T-helper 1 cell treated with Interleukin-12 subunit alpha and Interleukin-12 subunit beta and Interleukin-4 antibody, amounts not matched to agents 30 μg/mL and 1 μg/mL, for 36 hours (primary cell): ENCODE results near the gene ZNF836.
A peak's percentile ranks its signal among the peaks of the same experiment; 100 is the strongest.

ENCODE experiments used
- H3K27ac Mint-ChIP-seq: one replicate; pipeline ENCODE4 v1.8.0; 2021; ENCODE audit warnings: mild to moderate bottlenecking, mixed read lengths
- H3K27me3 Mint-ChIP-seq: one replicate; pipeline ENCODE4 v1.8.0; 2021; ENCODE audit warnings: low read depth, mixed read lengths
- H3K36me3 Mint-ChIP-seq: one replicate; pipeline ENCODE4 v1.8.0; 2021; ENCODE audit warnings: low read depth, mixed read lengths
- H3K4me1 Mint-ChIP-seq: one replicate; pipeline ENCODE4 v1.8.0; 2021; ENCODE audit warnings: low read depth, mixed read lengths
- H3K4me3 Mint-ChIP-seq: one replicate; pipeline ENCODE4 v1.8.0; 2021; ENCODE audit warnings: mild to moderate bottlenecking, moderate library complexity, mixed read lengths
- H3K9me3 Mint-ChIP-seq: one replicate; pipeline ENCODE4 v1.8.0; 2021; ENCODE audit warnings: mixed read lengths

The ZNF836 gene

GRCh38 chr19:52196256-52196967 is 25.0 kb upstream of the ZNF836 start:
- no peak overlapping the region for H3K27ac Mint-ChIP-seq
- no peaks in the 10 kb centered on the region for H3K9me3 Mint-ChIP-seq
- peaks cover 22% of the 10 kb centered on the region for H3K4me1 Mint-ChIP-seq
- no peaks in the 10 kb centered on the region for H3K27me3 Mint-ChIP-seq
- H3K36me3 Mint-ChIP-seq, result peaks cover 53% of the 10 kb centered on the region
- H3K4me3 Mint-ChIP-seq, result no peak overlapping the region

DNA sequence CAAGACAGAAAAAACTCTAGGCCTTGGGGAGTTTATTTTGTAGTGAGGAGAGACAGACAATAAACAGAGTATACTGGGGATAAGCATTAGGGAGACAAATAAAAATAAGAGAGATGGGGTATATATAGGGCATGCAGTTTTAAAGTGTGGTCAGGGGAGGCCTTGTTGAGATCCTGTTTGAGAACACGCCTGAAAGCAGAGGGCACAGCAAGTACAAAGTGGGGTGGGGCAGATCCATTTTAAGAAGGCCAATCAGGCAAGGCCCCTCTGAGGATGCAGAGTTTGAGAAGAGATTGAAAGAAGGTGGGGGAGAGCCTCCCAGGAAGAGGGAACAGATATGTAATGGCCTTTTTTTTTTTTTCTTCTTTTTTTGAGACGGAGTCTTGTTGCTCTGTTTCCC is 20.5 kb upstream of the ZNF836 start:
- peaks cover 30% of the 10 kb centered on the region for H3K4me1 Mint-ChIP-seq
- no peaks in the 10 kb centered on the region for H3K9me3 Mint-ChIP-seq
- peaks cover 41% of the 10 kb centered on the region for H3K36me3 Mint-ChIP-seq
- H3K27me3 Mint-ChIP-seq, result no peaks in the 10 kb centered on the region
- peak overlapping the region; percentile 97 for H3K4me3 Mint-ChIP-seq
- H3K27ac Mint-ChIP-seq, result peak overlapping the region; percentile 62

DNA sequence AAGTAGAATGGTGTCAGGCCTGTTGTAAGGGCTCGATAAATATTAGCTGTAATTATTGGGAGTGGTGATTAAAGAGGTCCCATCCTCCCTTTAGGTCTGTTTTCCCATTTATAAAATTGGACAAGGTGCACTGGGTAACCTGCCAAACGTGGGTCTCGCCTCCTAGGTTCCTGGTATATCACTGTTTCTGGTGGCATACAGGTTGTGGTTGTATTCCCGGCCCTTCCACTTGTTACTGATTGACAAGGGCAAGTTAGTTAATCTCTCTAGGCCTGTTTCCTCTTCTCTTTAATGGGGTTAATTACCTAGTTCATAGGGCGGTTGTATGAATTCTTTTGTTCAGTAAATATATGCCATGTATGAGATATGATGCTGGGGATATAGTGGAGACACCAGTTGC is 20.0 kb upstream of the ZNF836 start:
- peaks cover 30% of the 10 kb centered on the region for H3K4me1 Mint-ChIP-seq
- peak overlapping the region; percentile 97 for H3K4me3 Mint-ChIP-seq
- H3K27me3 Mint-ChIP-seq, result no peaks in the 10 kb centered on the region
- peaks cover 36% of the 10 kb centered on the region for H3K36me3 Mint-ChIP-seq
- no peaks in the 10 kb centered on the region for H3K9me3 Mint-ChIP-seq
- H3K27ac Mint-ChIP-seq, result peak overlapping the region; percentile 62

DNA sequence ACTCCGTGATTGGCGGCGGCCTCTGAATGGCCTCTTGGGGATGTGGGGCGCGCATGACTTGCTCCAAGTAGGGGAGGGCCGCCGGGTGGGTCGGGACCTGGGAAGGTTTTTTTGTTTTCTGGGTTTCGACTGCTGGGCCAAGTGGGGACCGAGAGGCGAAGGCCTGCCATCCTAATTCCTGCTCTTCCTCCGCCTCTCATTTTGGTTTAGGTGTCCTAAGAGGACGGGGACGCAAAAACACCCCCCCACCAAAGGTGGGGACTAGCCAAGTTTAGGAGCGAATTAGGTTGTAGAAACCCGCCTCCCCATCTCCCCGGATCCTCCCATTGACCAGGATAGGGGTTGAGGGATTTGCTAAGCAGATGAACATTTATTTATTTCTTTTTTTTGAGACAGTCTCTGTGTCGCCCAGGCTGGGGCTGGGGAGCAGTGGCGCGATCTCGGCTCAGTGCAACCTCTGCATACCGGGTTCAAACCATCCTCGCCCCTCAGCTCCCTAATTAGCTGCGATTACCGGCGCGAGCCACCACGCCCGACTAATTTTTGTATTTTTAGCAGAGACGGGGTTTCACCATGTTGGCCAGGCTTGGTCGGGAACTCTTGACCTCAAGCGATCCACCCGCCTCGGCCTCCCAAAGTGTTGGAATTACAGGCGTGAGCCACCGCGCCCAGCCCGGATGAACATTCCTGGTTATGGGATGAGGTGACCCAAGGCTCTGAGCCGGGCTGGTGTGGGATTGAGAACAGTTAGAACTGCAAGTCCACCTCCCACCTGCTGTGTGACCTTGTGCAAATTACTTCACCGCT is 19.3 kb upstream of the ZNF836 start:
- H3K4me1 Mint-ChIP-seq, result peaks cover 30% of the 10 kb centered on the region
- peaks cover 30% of the 10 kb centered on the region for H3K36me3 Mint-ChIP-seq
- H3K4me3 Mint-ChIP-seq, result peak overlapping the region; percentile 97
- peak overlapping the region; percentile 100 for H3K27ac Mint-ChIP-seq
- no peaks in the 10 kb centered on the region for H3K9me3 Mint-ChIP-seq
- no peaks in the 10 kb centered on the region for H3K27me3 Mint-ChIP-seq

- peak within 1 kb of the TSS; percentile 97 for H3K4me3 Mint-ChIP-seq
- H3K9me3 Mint-ChIP-seq, result no peaks in the 10 kb centered on the region
- peaks cover 24% of the 10 kb centered on the region for H3K36me3 Mint-ChIP-seq
- H3K4me1 Mint-ChIP-seq, result peaks cover 30% of the 10 kb centered on the region
- peak within 1 kb of the TSS; percentile 100 for H3K27ac Mint-ChIP-seq
- no peaks in the 10 kb centered on the region for H3K27me3 Mint-ChIP-seq
Observed at GRCh38 chr19:52189735-52190486, 18.5 kb upstream of the ZNF836 start, which contains the start of gene PPP2R1A. Gene PPP2R1A, plus strand, starts transcription at chr19:52190052. Its CDS starts 45 bp downstream, at chr19:52190097.

GRCh38 chr19:52188822-52189734 is 17.7 kb upstream of the ZNF836 start:
- Mint-ChIP-seq H3K27me3 (no peaks in the 10 kb centered on the region), H3K27ac (peak overlapping the region; percentile 100), H3K4me1 (peaks cover 24% of the 10 kb centered on the region), H3K4me3 (peak overlapping the region; percentile 97), H3K36me3 (peaks cover 16% of the 10 kb centered on the region), H3K9me3 (peaks cover under 1% of the 10 kb centered on the region)

DNA sequence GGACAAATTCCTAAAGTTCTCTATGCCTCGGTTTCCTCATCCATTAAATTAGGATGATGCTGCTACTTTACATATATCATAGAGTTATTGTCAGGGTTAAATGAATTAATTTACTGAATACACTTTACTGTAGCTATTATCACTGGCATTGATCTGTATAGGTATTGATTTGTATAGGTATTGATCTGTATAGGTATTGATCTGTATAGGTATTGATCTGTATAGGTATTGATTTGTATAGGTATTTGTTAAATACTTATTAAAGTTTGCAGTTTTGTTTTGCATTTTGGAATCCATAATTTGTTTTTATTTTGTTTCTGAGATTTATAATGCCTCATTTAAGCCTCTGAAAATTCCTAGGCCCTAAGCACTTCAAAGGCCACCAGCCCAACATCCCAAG is 16.0 kb upstream of the ZNF836 start:
- Mint-ChIP-seq H3K27me3 (no peaks in the 10 kb centered on the region), H3K36me3 (peaks cover 10% of the 10 kb centered on the region), H3K27ac (no peak overlapping the region), H3K4me3 (no peak overlapping the region), H3K9me3 (peaks cover 4% of the 10 kb centered on the region), H3K4me1 (peaks cover 18% of the 10 kb centered on the region)

- Mint-ChIP-seq H3K36me3 (peaks cover 1% of the 10 kb centered on the region), H3K4me1 (peaks cover 3% of the 10 kb centered on the region), H3K4me3 (no peak overlapping the region), H3K9me3 (peaks cover 29% of the 10 kb centered on the region), H3K27ac (no peak overlapping the region), H3K27me3 (no peaks in the 10 kb centered on the region)
Observed at GRCh38 chr19:52176574-52176973, 5.2 kb upstream of the ZNF836 start.

GRCh38 chr19:52172347-52172746 is 926 bp upstream of the ZNF836 start:
- no peaks in the 10 kb centered on the region for H3K27me3 Mint-ChIP-seq
- H3K36me3 Mint-ChIP-seq, result peaks cover 35% of the 10 kb centered on the region
- peaks cover 34% of the 10 kb centered on the region for H3K9me3 Mint-ChIP-seq
- peak overlapping the region; percentile 39 for H3K27ac Mint-ChIP-seq
- H3K4me1 Mint-ChIP-seq, result peaks cover 17% of the 10 kb centered on the region
- no peak overlapping the region for H3K4me3 Mint-ChIP-seq

- no peaks in the 10 kb centered on the region for H3K27me3 Mint-ChIP-seq
- peaks cover 17% of the 10 kb centered on the region for H3K4me1 Mint-ChIP-seq
- H3K27ac Mint-ChIP-seq, result peak overlapping the region; percentile 95
- peak overlapping the region; percentile 97 for H3K4me3 Mint-ChIP-seq
- H3K9me3 Mint-ChIP-seq, result peaks cover 22% of the 10 kb centered on the region
- H3K36me3 Mint-ChIP-seq, result peaks cover 39% of the 10 kb centered on the region
Observed at GRCh38 chr19:52170863-52171320, 529 bp downstream of the ZNF836 start.

- Mint-ChIP-seq H3K9me3 (peaks cover 16% of the 10 kb centered on the region), H3K36me3 (peaks cover 43% of the 10 kb centered on the region), H3K4me1 (peaks cover 17% of the 10 kb centered on the region), H3K27me3 (no peaks in the 10 kb centered on the region), H3K4me3 (peak overlapping the region; percentile 97), H3K27ac (peak overlapping the region; percentile 95)
Observed at GRCh38 chr19:52170304-52170703, 1.1 kb downstream of the ZNF836 start.

DNA sequence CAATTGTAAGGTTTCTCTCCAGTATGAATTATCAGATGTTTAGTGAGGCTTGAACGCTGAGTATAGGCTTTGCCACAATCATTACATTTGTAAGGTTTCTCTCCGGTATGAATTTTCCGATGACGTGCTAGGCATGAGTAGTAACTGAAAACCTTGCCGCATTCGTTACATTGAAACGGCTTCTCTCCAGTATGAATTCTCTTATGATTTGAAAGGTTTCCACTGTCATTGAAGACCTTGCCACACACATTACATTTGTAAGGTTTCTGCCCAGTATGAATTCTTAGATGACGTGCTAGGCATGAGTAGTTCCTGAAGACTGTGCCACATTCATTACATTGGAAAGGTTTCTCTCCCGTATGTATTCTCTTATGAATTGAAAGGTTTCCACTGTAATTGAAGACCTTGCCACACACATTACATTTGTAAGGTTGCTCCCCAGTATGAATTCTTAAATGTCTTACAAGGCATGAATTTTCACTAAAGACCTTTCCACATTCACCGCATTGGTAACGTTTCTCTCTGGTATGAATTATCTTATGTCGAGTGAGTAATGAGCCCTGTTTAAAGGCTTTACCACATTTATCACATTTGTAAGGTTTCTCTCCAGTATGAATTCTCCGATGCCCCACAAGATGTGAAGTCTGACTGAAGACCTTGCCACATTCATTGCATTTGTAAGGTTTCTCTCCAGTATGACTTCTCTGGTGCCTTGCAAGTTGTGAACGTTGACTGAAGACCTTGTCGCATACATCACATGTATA is 15.6 kb downstream of the ZNF836 start:
- Mint-ChIP-seq H3K36me3 (peaks cover 56% of the 10 kb centered on the region), H3K27me3 (no peaks in the 10 kb centered on the region), H3K9me3 (peaks cover 78% of the 10 kb centered on the region), H3K4me3 (no peak overlapping the region), H3K4me1 (no peaks in the 10 kb centered on the region), H3K27ac (no peak overlapping the region)

- no peak overlapping the region for H3K27ac Mint-ChIP-seq
- H3K4me1 Mint-ChIP-seq, result no peaks in the 10 kb centered on the region
- no peak overlapping the region for H3K4me3 Mint-ChIP-seq
- H3K27me3 Mint-ChIP-seq, result no peaks in the 10 kb centered on the region
- H3K36me3 Mint-ChIP-seq, result peaks cover 8% of the 10 kb centered on the region
- peaks cover 53% of the 10 kb centered on the region for H3K9me3 Mint-ChIP-seq
Observed at GRCh38 chr19:52148256-52148655, 23.2 kb downstream of the ZNF836 start.
